Glomerular visceral epithelial cell (primary cell): ENCODE data around the gene CACNA1C.
"Not testable (repeated sequence)": the region's sequence is repeated elsewhere in the genome, so short reads cannot be mapped to it uniquely, and the experiment has no call there.

Experiments
- DNase-seq: peaks from one replicate; pipeline ENCODE4 v3.0.0-alpha.2; 2016; ENCODE audit errors: extremely low spot score

CACNA1C gene

GRCh38 chr12:2667716-2668440 lies 615.1 kb downstream of the CACNA1C start:
- no peak for DNase-seq

GRCh38 chr12:2668816-2669215 lies 616.0 kb downstream of the CACNA1C start:
- DNase-seq = no peak

- DNase-seq = no peak
Measured at GRCh38 chr12:2669560-2669959, 616.8 kb downstream of the CACNA1C start.

GRCh38 chr12:2672863-2673262 lies 620.1 kb downstream of the CACNA1C start:
- no peak for DNase-seq

- DNase-seq = no peak
Measured at GRCh38 chr12:2673966-2674810, 621.4 kb downstream of the CACNA1C start.

- no peak for DNase-seq
Measured at GRCh38 chr12:2675776-2676175, 623.0 kb downstream of the CACNA1C start.

- DNase-seq = no peak
Measured at GRCh38 chr12:2677142-2677880, 624.5 kb downstream of the CACNA1C start.

- no peak for DNase-seq
Measured at GRCh38 chr12:2678426-2678825, 625.6 kb downstream of the CACNA1C start.

- DNase-seq = no peak
Measured at GRCh38 chr12:2679068-2679815, 626.5 kb downstream of the CACNA1C start.

- no peak for DNase-seq
Measured at GRCh38 chr12:2679816-2680675, 627.3 kb downstream of the CACNA1C start.

GRCh38 chr12:2680676-2681039 lies 627.9 kb downstream of the CACNA1C start:
- no peak for DNase-seq

GRCh38 chr12:2681450-2682205 lies 628.8 kb downstream of the CACNA1C start:
- no peak for DNase-seq

- peak; percentile 9 for DNase-seq
Measured at GRCh38 chr12:2682296-2683251, 629.8 kb downstream of the CACNA1C start.

GRCh38 chr12:2683283-2684025 lies 630.7 kb downstream of the CACNA1C start:
- no peak for DNase-seq

GRCh38 chr12:2684026-2684325 lies 631.2 kb downstream of the CACNA1C start:
- DNase-seq = not testable (repeated sequence)

GRCh38 chr12:2685620-2686279 lies 633.0 kb downstream of the CACNA1C start:
- not testable (repeated sequence) for DNase-seq

GRCh38 chr12:2686280-2686646 lies 633.5 kb downstream of the CACNA1C start:
- no peak for DNase-seq

GRCh38 chr12:2687058-2687457 lies 634.3 kb downstream of the CACNA1C start:
- DNase-seq = no peak
